Neural progenitor cell (in vitro differentiated cells): Measurements from ENCODE around the gene ASTN2.

Experiments
- EZH2 ChIP-seq: fragments of 200-600 bp; sonication (generic); IDR thresholded peaks from 2 replicates; pipeline ENCODE4 v1.6.1; 2017; ENCODE audit warnings: antibody characterized with exemption, mild to moderate bottlenecking, moderate library complexity
- EZH2phosphoT487 ChIP-seq: fragments of 200-600 bp; sonication (generic); IDR thresholded peaks from 2 replicates; pipeline ENCODE4 v1.6.1; 2017; ENCODE audit warnings: antibody characterized with exemption
- TF ChIP-seq, protein P1 (sequence below): fragments of 200-600 bp; sonication (generic); IDR thresholded peaks from 2 replicates; pipeline ENCODE4 v1.5.1; 2017; ENCODE audit warnings: antibody characterized with exemption, mild to moderate bottlenecking

DNA sequence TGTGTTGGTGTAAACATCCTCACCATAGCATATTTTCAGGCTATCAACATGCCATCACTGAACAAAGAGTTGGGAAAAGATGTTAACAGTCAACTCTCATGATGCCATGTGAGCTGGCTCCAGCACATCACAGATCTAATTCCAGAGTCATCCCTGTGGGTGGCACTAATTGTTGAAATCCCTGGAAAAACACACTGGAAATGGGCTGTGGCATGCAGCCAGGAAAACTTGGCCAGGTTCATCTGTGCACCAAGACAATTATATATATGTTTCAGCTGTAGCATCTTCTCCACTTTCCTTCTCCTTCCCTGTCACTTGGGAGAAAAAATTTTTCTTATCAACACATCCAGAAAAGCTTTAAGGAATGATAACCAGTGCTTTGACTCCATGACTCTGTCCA, 414.0 kb downstream of the ASTN2 start:
- TF ChIP-seq EZH2phosphoT487 (no peak), EZH2 (no peak)
- TF ChIP-seq, protein P1, sequence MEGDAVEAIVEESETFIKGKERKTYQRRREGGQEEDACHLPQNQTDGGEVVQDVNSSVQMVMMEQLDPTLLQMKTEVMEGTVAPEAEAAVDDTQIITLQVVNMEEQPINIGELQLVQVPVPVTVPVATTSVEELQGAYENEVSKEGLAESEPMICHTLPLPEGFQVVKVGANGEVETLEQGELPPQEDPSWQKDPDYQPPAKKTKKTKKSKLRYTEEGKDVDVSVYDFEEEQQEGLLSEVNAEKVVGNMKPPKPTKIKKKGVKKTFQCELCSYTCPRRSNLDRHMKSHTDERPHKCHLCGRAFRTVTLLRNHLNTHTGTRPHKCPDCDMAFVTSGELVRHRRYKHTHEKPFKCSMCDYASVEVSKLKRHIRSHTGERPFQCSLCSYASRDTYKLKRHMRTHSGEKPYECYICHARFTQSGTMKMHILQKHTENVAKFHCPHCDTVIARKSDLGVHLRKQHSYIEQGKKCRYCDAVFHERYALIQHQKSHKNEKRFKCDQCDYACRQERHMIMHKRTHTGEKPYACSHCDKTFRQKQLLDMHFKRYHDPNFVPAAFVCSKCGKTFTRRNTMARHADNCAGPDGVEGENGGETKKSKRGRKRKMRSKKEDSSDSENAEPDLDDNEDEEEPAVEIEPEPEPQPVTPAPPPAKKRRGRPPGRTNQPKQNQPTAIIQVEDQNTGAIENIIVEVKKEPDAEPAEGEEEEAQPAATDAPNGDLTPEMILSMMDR: no peak
